Amniotic stem cell (primary cell): ENCODE measurements around the gene ANKRD10.
A peak's percentile ranks its signal among the peaks of the same experiment; 100 is the strongest.
"Not testable (repeated sequence)": the region's sequence is repeated elsewhere in the genome, so short reads cannot be mapped to it uniquely, and the experiment has no call there.

Source experiments
- DNase-seq: peaks from one replicate; lab custom pipeline; 2025; lab: John Stamatoyannopoulos, UW

ANKRD10 gene

DNA sequence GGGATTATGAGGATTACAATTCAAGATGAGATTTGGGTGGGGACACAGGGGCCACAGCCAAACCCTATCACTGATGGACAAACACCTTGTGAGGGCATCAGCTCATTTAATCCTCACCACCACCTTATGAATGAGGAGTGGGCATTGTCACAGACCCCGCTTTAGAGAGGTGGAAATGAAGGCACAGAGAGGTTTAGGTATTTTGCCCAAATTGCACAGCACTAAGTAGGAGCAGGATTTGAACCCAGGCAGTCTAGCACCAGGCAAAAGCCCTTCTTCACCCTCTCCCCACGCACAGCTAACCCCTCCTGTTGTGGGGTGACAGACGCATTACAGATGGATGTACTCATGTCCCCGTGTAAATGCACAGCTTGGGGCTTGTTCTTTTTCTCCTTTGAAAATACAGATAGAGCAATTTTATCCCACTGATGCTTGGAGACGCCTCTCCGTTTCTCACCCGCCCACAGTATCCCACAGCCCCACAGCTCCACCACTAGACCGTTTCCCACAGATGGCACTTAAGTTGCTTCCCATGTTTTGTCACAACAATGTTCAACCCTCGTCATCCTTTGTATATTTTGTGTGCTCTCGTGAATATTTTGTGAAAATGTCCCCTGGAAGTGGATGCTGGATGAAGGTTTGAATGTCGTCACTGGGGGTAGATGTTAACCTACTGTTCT, 48.2 kb downstream of the ANKRD10 start:
- DNase-seq = no peak

- DNase-seq = no peak
Observed at GRCh38 chr13:110863685-110864084, 51.2 kb downstream of the ANKRD10 start.

GRCh38 chr13:110860983-110861382, 53.9 kb downstream of the ANKRD10 start:
- DNase-seq = no peak

GRCh38 chr13:110856942-110857835, 57.7 kb downstream of the ANKRD10 start:
- DNase-seq = no peak

- no peak for DNase-seq
Observed at GRCh38 chr13:110855363-110855762, 59.5 kb downstream of the ANKRD10 start.

GRCh38 chr13:110854866-110855265, 60.0 kb downstream of the ANKRD10 start:
- DNase-seq = no peak

DNA sequence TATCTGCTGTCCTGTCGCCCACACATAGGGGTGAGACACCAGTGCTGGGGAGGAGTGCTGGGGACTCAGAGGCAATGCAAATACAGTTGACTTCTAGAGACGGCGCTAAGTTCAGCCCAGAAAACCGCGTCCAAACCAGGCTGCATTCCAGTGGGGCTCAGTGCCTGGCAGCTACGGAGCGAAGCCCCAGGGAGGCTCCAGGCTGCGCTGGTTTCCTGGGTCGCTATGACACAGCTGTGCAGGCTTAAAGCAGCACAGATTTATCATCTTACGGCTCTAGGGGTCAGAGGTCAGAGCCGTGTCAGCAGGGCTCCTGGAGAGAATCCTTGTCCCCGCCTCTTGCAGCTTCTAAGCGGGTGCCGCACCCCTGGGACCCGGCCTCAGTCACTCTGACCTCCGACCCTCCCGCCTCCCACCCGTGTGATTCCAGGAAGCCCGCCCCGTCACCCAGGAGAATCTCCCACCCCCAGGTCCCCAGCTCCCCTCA, 61.6 kb downstream of the ANKRD10 start:
- DNase-seq = no peak

DNA sequence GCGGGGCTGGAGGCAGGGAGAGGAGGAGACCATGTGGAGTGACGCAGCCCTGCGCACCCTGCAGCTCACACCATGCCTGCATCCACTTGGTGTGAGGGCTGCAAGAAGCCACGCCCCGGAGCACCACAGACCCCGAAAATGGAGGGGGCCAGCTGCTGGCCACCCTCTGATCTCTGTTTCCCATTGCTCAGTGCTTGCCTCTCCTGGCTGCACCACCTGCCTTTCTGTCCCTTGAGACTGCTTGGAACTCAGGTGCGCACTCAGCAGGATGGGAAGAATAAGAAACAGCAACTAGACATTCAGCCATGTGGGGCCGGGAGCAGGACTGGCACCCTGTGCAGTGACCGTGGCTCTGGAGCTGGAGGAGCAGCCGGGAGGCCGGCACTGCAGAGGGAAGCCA, 64.0 kb downstream of the ANKRD10 start:
- DNase-seq = no peak

- DNase-seq = no peak
Observed at GRCh38 chr13:110850006-110850405, 64.9 kb downstream of the ANKRD10 start.

DNA sequence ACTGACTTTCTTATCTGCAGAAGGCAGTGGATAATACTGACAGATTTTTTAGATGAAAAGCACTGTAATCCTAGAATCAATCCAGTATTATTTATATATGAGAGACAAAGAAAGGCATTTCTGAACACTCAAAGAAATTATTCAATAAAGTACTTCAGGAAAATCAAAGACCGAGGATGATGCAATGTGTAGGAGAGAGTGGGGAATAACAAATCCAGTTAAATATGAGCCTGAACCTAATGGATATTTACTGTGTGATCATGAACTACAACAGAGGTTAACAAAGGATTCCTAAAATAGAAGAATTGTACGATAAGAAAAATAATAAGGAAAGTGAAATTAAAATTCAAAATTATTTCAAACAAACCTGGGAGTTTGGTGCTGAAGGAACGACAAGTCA, 69.3 kb downstream of the ANKRD10 start:
- DNase-seq = no peak

DNA sequence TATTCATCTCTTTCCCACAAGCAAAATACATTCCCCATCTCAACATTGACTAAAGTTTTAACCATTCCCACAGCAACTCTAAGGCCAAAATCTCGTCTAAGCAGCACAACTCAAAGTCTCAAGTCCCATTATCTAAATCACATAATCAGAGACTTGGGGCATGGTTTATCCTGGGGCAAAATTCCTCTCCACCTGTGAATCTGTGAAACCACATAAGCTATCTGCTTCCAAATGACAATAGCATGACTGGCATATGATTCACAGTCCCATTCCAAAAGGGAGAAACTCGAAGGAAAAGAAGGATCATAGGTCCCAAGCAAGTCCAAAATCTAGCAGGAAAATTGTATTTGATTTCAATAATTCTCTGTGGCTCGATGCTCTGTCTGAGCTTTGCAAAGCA, 73.0 kb downstream of the ANKRD10 start:
- peak; percentile 1 for DNase-seq

- DNase-seq = no peak
Observed at GRCh38 chr13:110841406-110841805, 73.5 kb downstream of the ANKRD10 start.

DNA sequence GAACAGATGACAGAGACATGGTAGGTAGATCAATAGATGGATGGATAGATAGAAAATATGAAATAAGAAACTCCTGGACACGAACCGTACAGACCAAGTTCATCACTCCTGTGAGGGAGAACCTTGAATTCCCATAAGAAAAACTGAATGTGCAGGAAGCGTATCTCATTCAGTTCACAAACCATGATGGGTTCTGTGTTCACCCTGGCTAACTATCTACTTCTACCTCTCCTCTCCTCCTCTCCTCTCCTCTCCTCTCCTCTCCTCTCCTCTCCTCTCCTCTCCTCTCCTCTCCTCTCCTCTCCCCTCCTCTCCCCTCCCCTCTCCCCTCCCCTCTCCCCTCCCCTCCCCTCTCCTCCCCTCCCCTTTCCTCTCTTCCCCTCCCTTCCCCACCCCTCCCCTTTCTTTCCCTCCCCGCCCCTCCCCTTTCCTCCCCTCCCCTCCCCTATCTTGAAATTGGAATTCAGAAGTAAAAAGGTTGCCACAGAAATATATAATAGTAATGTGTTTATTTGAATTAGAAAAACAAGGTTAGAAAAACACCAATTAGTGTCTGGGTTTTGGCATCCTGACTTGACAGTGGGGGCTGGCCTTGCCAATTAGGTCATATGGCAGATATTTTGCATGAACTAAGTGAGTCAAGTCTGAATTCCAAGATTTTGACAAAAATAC, 75.9 kb downstream of the ANKRD10 start:
- DNase-seq = no peak

- no peak for DNase-seq
Observed at GRCh38 chr13:110838116-110838515, 76.8 kb downstream of the ANKRD10 start.

DNA sequence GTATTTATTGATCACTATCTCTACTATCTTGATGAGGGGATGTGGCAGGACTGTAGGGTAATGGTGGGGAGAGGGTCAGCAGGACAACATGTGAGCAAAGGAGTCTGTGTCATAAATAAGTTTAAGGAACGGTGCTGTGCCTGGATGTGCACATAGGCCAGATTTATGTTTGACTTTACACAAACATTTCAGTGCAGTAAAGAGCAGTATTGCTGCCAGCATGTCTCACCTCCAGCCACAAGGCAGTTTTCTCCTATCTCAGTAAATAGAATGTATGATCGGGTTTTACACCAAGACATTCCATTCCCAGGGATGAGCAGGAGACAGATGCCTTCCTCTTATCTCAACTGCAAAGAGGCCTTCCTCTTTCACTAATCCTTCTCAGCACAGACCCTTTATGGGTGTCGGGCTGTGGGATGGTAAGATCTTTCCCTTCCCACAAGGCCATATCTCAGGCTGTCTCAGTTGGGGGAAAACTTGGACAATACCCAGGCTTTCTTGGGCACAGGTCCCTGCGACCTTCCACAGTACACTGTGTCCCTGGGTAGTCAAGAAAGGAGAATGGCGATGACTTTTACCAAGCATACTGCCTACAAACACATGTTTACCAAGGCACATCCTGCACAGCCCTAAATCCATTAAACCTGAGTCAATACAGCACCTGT, 77.3 kb downstream of the ANKRD10 start:
- DNase-seq = not testable (repeated sequence)

GRCh38 chr13:110836605-110836903, 78.3 kb downstream of the ANKRD10 start:
- no peak for DNase-seq

GRCh38 chr13:110835721-110836604, 78.9 kb downstream of the ANKRD10 start:
- no peak for DNase-seq

- no peak for DNase-seq
Observed at GRCh38 chr13:110834572-110834971, 80.3 kb downstream of the ANKRD10 start.

DNA sequence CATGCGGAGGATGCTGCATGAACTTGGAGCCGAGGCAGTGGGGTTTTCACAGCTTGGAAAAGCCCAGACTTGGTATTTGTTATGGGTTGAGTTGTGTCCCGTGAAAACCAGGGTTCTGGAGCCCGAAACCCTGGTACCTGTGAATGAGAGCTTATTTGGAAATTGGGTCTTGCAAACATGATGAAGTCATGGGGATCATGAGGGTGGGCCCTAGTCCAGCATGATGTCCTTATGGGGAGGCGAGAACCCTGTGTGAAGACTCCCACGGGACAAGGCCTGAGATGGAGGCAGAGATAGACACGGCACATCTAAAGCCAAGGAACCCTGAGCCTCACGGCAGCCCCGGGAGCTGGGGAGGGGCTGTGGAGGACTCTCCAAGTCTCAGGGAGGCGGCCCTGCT, 82.3 kb downstream of the ANKRD10 start:
- no peak for DNase-seq

DNA sequence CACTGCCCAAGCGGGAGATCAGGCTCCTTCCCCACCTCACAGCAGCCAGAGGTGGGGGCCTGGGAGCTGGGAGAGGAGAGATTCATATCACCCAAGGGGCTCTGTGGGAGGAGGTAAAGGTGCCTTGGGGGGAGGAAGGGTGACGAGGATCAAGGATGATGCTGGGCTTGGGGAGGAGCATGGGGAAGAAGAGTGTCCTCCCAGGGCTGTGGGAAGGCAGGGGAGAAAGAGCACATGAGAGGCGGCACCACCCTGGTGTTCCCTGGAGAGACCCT, 82.7 kb downstream of the ANKRD10 start:
- no peak for DNase-seq

DNA sequence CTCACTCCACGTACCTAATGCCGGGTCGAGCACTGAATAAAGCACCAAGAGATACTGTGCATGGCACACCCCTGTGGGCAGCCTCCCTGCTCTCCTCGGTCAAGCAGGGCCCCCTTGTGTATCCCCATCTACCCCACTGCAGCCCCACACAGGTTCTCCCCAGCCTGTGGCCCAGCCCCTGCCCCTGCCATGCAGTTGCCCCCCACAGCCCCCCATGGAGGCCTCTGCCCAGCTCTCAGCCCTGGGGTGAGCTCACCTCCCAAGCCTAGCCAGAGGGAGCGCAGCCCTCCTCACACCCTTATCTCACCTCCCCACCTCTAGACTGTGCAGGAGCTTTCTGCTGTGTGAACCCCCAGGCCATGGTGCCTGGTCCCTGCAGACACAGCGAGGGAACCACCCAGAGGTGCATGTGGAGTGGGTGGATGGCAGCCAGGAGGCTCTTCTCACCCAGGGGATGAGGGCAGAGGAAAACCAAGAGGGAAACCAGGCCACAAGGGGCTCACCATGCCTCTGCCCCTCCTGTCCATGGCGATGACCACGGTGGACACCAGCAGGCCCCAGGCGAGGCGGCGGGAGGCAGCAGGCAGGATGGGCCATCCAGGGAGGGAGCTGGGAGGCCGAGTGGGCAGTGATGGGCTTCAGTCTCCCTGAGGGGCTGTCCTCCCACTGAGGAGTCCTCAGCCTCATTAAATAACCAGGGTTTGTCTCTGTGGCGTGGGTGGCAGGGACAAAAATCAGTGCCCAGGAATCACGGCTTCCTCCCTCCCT, 83.2 kb downstream of the ANKRD10 start:
- no peak for DNase-seq
